IMR-90 (cell line): ENCODE results near the gene IKZF4. TPM values are rescaled to one million over a fixed set of nuclear protein-coding genes. Genes with fewer than 3 reads are reported as not detected.
A peak's percentile ranks its signal among the peaks of the same experiment; 100 is the strongest.
"Not testable (repeated sequence)": the region's sequence is repeated elsewhere in the genome, so short reads cannot be mapped to it uniquely, and the experiment has no call there.

Experiments used
- ATAC-seq: fragments of 200-7000 bp; cut with Tn5 transposase; 2 replicates; pipeline ENCODE4 v1.9.1; 2020; ENCODE audit warnings: low read depth, mild to moderate bottlenecking, moderate library complexity
- BruUV-seq: library from RNA; stranded (reverse); fragments of 400-500 nt; replicated peaks from 2 replicates; lab custom pipeline; 2021; lab: Mats Ljungman, UMichigan
- CTCF ChIA-PET: fragments of 300-600 bp; formaldehyde crosslinking; extraction: SDS; loops from one replicate; lab custom pipeline; 2021; ENCODE audit warnings: antibody characterized with exemption; lab: Yijun Ruan, JAX
- POLR2A ChIA-PET: fragments of 300-600 bp; sonication (Branson Sonifier 250); formaldehyde crosslinking; loops from one replicate; lab custom pipeline; 2022; ENCODE audit warnings: antibody characterized with exemption; ENCODE audit not compliant: unreplicated experiment; lab: Charles Lee
- DNase-seq: peaks from one replicate; pipeline ENCODE4 v3.0.0; 2013
- H2AFZ ChIP-seq: replicated peaks from 2 replicates; pipeline ENCODE3; 2013; ENCODE audit warnings: low read length, mild to moderate bottlenecking; ENCODE audit not compliant: poor library complexity
- H2AK5ac ChIP-seq: 2 replicates; pipeline ENCODE4 v1.6.1; 2013; ENCODE audit warnings: low read depth, low read length, inconsistent platforms
- H2AK9ac ChIP-seq: replicated peaks from 2 replicates; pipeline ENCODE3; 2013; ENCODE audit warnings: mild to moderate bottlenecking, low read depth, low read length, moderate library complexity; ENCODE audit not compliant: poor library complexity
- H2BK120ac ChIP-seq: 2 replicates; pipeline ENCODE4 v1.6.1; 2013; ENCODE audit warnings: low read depth, low read length, inconsistent platforms
- H2BK15ac ChIP-seq: 3 replicates; pipeline ENCODE4 v1.6.1; 2013; ENCODE audit warnings: low read depth, low read length, inconsistent platforms
- H2BK20ac ChIP-seq: 2 replicates; pipeline ENCODE4 v1.6.1; 2013; ENCODE audit warnings: low read depth, mild to moderate bottlenecking, inconsistent platforms, low read length, moderate library complexity
- H2BK5ac ChIP-seq: 2 replicates; pipeline ENCODE4 v1.6.1; 2013; ENCODE audit warnings: mild to moderate bottlenecking, low read depth, low read length, inconsistent platforms; ENCODE audit not compliant: poor library complexity, severe bottlenecking
- H3K14ac ChIP-seq: replicated peaks from 2 replicates; pipeline ENCODE4 v1.6.1; 2013; ENCODE audit warnings: low read depth, low read length, inconsistent platforms
- H3K18ac ChIP-seq: 2 replicates; pipeline ENCODE4 v1.6.1; 2013; ENCODE audit warnings: low read depth, low read length, control low read depth
- H3K23ac ChIP-seq: 2 replicates; pipeline ENCODE4 v1.6.1; 2013; ENCODE audit warnings: low read depth, low read length, inconsistent platforms
- H3K27ac ChIP-seq: 2 replicates; pipeline ENCODE4 v1.5.1; 2013; ENCODE audit warnings: mild to moderate bottlenecking, control low read depth, low read length; ENCODE audit not compliant: insufficient read depth
- H3K27me3 ChIP-seq: 2 replicates; pipeline ENCODE4 v1.6.1; 2013; ENCODE audit warnings: low read length; ENCODE audit not compliant: control insufficient read depth, insufficient read depth
- H3K36me3 ChIP-seq: 2 replicates; pipeline ENCODE4 v1.6.1; 2013; ENCODE audit warnings: low read length, mixed read lengths; ENCODE audit not compliant: control insufficient read depth, insufficient read depth
- H3K4ac ChIP-seq: 2 replicates; pipeline ENCODE4 v1.6.1; 2013; ENCODE audit warnings: low read depth, low read length, inconsistent platforms
- H3K4me1 ChIP-seq: 2 replicates; pipeline ENCODE4 v1.6.1; 2013; ENCODE audit warnings: low read length, mixed read lengths; ENCODE audit not compliant: control insufficient read depth, insufficient read depth
- H3K4me2 ChIP-seq: 2 replicates; pipeline ENCODE4 v1.6.1; 2013; ENCODE audit warnings: low read depth, mild to moderate bottlenecking, control low read depth, low read length, moderate library complexity
- H3K4me3 ChIP-seq: 2 replicates; pipeline ENCODE4 v1.5.1; 2013; ENCODE audit warnings: low read depth, mild to moderate bottlenecking, control low read depth, low read length, moderate library complexity; ENCODE audit not compliant: insufficient read depth
- H3K56ac ChIP-seq: 2 replicates; pipeline ENCODE4 v1.6.1; 2013; ENCODE audit warnings: low read length, inconsistent platforms; ENCODE audit not compliant: insufficient read depth; ENCODE audit errors: extremely low read depth
- H3K79me1 ChIP-seq, 2 experiments: 2 replicates each; pipeline ENCODE4 v1.6.1; 2013; ENCODE audit warnings: low read length in 2 of 2, inconsistent platforms in 1 of 2, low read depth in 1 of 2
- H3K9ac ChIP-seq: 2 replicates; pipeline ENCODE4 v1.6.1; 2013; ENCODE audit warnings: low read depth, low read length, control low read depth
- H3K9me1 ChIP-seq: 2 replicates; pipeline ENCODE4 v1.6.1; 2013; ENCODE audit warnings: low read length, inconsistent platforms; ENCODE audit not compliant: insufficient read depth
- H3K9me3 ChIP-seq: 2 replicates; pipeline ENCODE4 v1.6.1; 2013; ENCODE audit warnings: low read length; ENCODE audit not compliant: control insufficient read depth, insufficient read depth
- H4K20me1 ChIP-seq: 2 replicates; pipeline ENCODE4 v1.6.1; 2013; ENCODE audit warnings: low read length, inconsistent platforms; ENCODE audit not compliant: insufficient read depth
- H4K5ac ChIP-seq: 2 replicates; pipeline ENCODE4 v1.6.1; 2013; ENCODE audit warnings: mild to moderate bottlenecking, low read depth, low read length, control low read depth
- H4K8ac ChIP-seq, 2 experiments: 2 replicates each; pipeline ENCODE4 v1.6.1; 2013; ENCODE audit warnings: low read depth in 2 of 2, low read length in 2 of 2, control low read depth in 1 of 2, inconsistent platforms in 1 of 2
- H4K91ac ChIP-seq: 2 replicates; pipeline ENCODE4 v1.6.1; 2013; ENCODE audit warnings: low read depth, low read length, inconsistent platforms; ENCODE audit not compliant: insufficient read depth
- MAFK ChIP-seq: IDR thresholded peaks from 2 replicates; pipeline ENCODE4 v1.6.1; 2012; ENCODE audit warnings: low read depth, low read length, improper control_type of control experiment
- RCOR1 ChIP-seq: IDR thresholded peaks from 2 replicates; pipeline ENCODE4 v1.6.1; 2012; ENCODE audit warnings: mild to moderate bottlenecking, low read length, improper control_type of control experiment; ENCODE audit not compliant: insufficient replicate concordance
- RFX5 ChIP-seq: IDR thresholded peaks from 2 replicates; pipeline ENCODE4 v1.8.0; 2012; ENCODE audit warnings: low read depth, mild to moderate bottlenecking, low read length, moderate library complexity
- WGBS, 2 experiments: methylation state at CpG; one replicate each; pipeline versions ENCODE4 v1.1.5 to v1.1.7; 2013; ENCODE audit warnings: missing lambda C conversion rate in 2 of 2; ENCODE audit not compliant: insufficient read length in 1 of 2; ENCODE audit errors: extremely low coverage in 2 of 2; 5-methylcytosine and 5-hydroxymethylcytosine counted together
- dilution Hi-C: fragments of 300-500 bp; cut with HindIII; formaldehyde crosslinking; loops from one replicate; pipeline ENCODE4 v1.14.3; 2018; ENCODE audit warnings: low sequenced_read_pairs; ENCODE audit not compliant: unreplicated experiment
- in situ Hi-C: fragments of 300-500 bp; cut with MboI; formaldehyde crosslinking; loops from 3 replicates; pipeline ENCODE4 v1.14.3; 2019; ENCODE audit warnings: low sequenced_read_pairs, inconsistent platforms, mixed read lengths
- intact Hi-C: fragments of 100-400 bp; cut with micrococcal nuclease; formaldehyde crosslinking; loops from 2 replicates; pipeline ENCODE4 v1.10.0; 2022
- polyA plus RNA-seq, 3 experiments: library from polyadenylated mRNA; depleted of rRNA; stranded (reverse); fragments of >200 nt; gene quantifications; 2 replicates each; pipeline ENCODE4 v1.2.3, GENCODE V29; 2012; ENCODE audit warnings: low replicate concordance in 1 of 3
- total RNA-seq: library from RNA; depleted of rRNA; stranded (reverse); fragments of >200 nt; gene quantifications from 2 replicates; pipeline ENCODE4 v1.2.3, GENCODE V29; 2012

The IKZF4 gene
- total and polyA plus RNA-seq, 2 of the 4 experiments (the other 2 are of a cell fraction) = 1.8 to 7.1 TPM

DNA sequence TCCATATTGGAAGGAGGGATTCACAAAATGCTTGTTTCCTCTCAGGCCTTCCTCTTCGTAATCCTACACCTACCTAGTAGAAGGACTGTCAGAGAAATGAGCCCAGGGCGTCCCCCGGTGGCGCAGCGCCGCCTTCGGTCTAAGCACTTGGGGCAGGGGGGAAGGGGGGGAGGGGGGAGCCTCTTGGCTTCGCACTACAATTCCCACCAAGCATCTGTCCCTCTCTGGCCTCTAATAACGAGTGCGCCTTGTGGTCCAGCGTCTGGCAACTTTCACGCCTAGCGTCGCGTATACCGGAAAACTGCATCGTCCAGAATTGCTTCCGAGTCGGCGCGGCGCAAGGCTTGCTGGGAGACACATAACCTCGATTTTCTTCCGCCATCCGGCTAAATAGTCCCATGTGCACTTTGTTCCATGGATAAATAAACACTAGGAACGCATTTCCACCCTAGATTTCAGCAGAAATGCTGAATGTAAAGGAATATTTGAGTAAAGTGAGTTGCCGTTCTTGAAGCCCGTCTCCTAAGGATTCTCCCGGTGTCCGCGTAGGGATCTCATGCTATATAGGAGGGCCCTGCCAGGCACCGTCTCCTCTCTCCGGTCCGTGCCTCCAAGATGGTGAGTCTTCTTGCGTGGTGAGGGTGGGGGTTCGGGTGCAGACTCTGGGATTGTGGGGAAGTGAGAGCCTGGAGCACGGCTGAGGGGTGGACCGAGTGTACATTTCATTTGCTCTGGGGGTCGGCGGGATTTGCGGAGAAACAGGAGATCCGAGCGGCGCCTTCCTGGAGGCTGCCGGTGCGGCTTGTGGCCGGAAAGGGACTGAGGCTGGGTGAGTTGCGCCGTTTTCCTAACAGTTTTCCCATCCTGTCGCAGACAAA is 20.9 kb downstream of the IKZF4 start, which contains the start of gene RPS26 (continued):
- no peak for TF ChIP-seq MAFK
- TF ChIP-seq RFX5 = no peak
- no peak for TF ChIP-seq RCOR1

DNA sequence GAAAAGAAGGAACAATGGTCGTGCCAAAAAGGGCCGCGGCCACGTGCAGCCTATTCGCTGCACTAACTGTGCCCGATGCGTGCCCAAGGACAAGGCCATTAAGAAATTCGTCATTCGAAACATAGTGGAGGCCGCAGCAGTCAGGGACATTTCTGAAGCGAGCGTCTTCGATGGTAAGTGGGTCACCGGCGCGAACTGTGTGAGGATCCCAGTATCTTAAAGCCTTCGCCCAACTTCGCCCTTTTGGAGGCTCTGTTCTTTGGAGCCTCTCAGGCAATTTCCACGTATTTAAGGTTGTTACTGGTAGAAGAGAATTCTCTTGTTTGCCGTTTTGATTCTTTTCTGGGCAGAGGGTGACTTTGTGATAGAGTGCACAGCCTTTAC is 21.6 kb downstream of the IKZF4 start:
- ATAC-seq, H3K4me1 ChIP-seq, DNase-seq, H4K91ac ChIP-seq, H2BK20ac ChIP-seq, H2BK120ac ChIP-seq, H3K18ac ChIP-seq, CTCF ChIA-PET, in situ Hi-C loops, dilution Hi-C loops, H4K5ac ChIP-seq, H2BK15ac ChIP-seq, POLR2A ChIA-PET, H3K9me1 ChIP-seq, H3K9me3 ChIP-seq, H3K27me3 ChIP-seq: not testable (repeated sequence)
- H3K14ac ChIP-seq = peak overlapping the region; percentile 97
- peak overlapping the region; percentile 97 for H3K9ac ChIP-seq
- peak overlapping the region; percentile 96 for H3K4ac ChIP-seq
- BruUV-seq = TSS peak; percentile 90
- peaks cover 23% of the 10 kb centered on the region for H3K36me3 ChIP-seq
- H3K4me2 ChIP-seq = peak overlapping the region; percentile 99
- peak overlapping the region; percentile 90 for H3K27ac ChIP-seq
- peaks cover 28% of the 10 kb centered on the region for H4K20me1 ChIP-seq
- peaks cover 9 to 38% of the 10 kb centered on the region in 2 experiments for H3K79me1 ChIP-seq
- H3K56ac ChIP-seq = peak overlapping the region; percentile 100
- H4K8ac ChIP-seq = peak overlapping the region; percentile 80 to 99
- H2AK9ac ChIP-seq = peak overlapping the region; percentile 100
- peak overlapping the region; percentile 82 for H2AK5ac ChIP-seq
- peak overlapping the region; percentile 93 for H3K4me3 ChIP-seq
- intact Hi-C loops = loop anchor here (5.0 to 10.0 kb wide), 2 partner anchors 228 to 305 kb away; partner anchors contain the start of genes ORMDL2 and SARNP
- H2AFZ ChIP-seq = peak overlapping the region; percentile 91
- peak overlapping the region; percentile 94 for H3K23ac ChIP-seq
- H2BK5ac ChIP-seq = peak overlapping the region; percentile 96
- WGBS, 2 experiments = 10% methylated on average over 3 of the region's 20 CpGs; no CpG with 5 or more reads in 1 of the 2 experiments
